HEK293 (cell line): Measurements from ENCODE around the gene TBC1D24.

ENCODE experiments used
- BCL11A ChIP-seq: fragments of 450-650 bp; formaldehyde crosslinking; IDR thresholded peaks from 2 replicates; pipeline ENCODE4 v1.5.1; 2016; ENCODE audit warnings: low read depth, missing biosample characterization, missing genetic modification characterization
- FEZF1 ChIP-seq: fragments of 450-650 bp; formaldehyde crosslinking; IDR thresholded peaks from 2 replicates; pipeline ENCODE4 v1.5.1; 2016; ENCODE audit warnings: missing biosample characterization, missing genetic modification characterization
- GLIS2 ChIP-seq: fragments of 450-650 bp; formaldehyde crosslinking; IDR thresholded peaks from 2 replicates; pipeline ENCODE4 v1.5.1; 2016; ENCODE audit warnings: missing biosample characterization, missing genetic modification characterization
- MZF1 ChIP-seq: fragments of 450-650 bp; formaldehyde crosslinking; IDR thresholded peaks from 2 replicates; pipeline ENCODE4 v1.5.1; 2017; ENCODE audit warnings: missing biosample characterization, missing genetic modification characterization, borderline replicate concordance
- OSR2 ChIP-seq: fragments of 450-650 bp; formaldehyde crosslinking; IDR thresholded peaks from 2 replicates; pipeline ENCODE4 v1.5.1; 2016; ENCODE audit warnings: missing biosample characterization, missing genetic modification characterization
- SP2 ChIP-seq: fragments of 450-650 bp; formaldehyde crosslinking; IDR thresholded peaks from 2 replicates; pipeline ENCODE4 v1.5.1; 2016; ENCODE audit warnings: missing biosample characterization, missing genetic modification characterization
- WT1 ChIP-seq: fragments of 450-650 bp; formaldehyde crosslinking; IDR thresholded peaks from 2 replicates; pipeline ENCODE4 v1.5.1; 2016; ENCODE audit warnings: missing biosample characterization, missing genetic modification characterization
- ZBTB1 ChIP-seq: fragments of 450-650 bp; formaldehyde crosslinking; IDR thresholded peaks from 2 replicates; pipeline ENCODE4 v1.5.1; 2016; ENCODE audit warnings: missing biosample characterization, missing genetic modification characterization
- ZBTB17 ChIP-seq: fragments of 450-650 bp; formaldehyde crosslinking; IDR thresholded peaks from 2 replicates; pipeline ENCODE4 v1.5.1; 2016; ENCODE audit warnings: missing biosample characterization, missing genetic modification characterization
- ZBTB21 ChIP-seq: fragments of 450-650 bp; formaldehyde crosslinking; IDR thresholded peaks from 2 replicates; pipeline ENCODE4 v1.5.1; 2017; ENCODE audit warnings: missing biosample characterization, missing genetic modification characterization
- ZBTB7A ChIP-seq: fragments of 450-650 bp; formaldehyde crosslinking; IDR thresholded peaks from 2 replicates; pipeline ENCODE4 v1.5.1; 2016; ENCODE audit warnings: low read depth, missing biosample characterization, missing genetic modification characterization
- ZBTB8A ChIP-seq: fragments of 450-650 bp; formaldehyde crosslinking; IDR thresholded peaks from 2 replicates; pipeline ENCODE4 v1.5.1; 2016; ENCODE audit warnings: missing biosample characterization, missing genetic modification characterization
- ZEB2 ChIP-seq: fragments of 450-650 bp; formaldehyde crosslinking; IDR thresholded peaks from 2 replicates; pipeline ENCODE4 v1.5.1; 2016; ENCODE audit warnings: missing biosample characterization, missing genetic modification characterization
- ZNF133 ChIP-seq: fragments of 450-650 bp; formaldehyde crosslinking; IDR thresholded peaks from 2 replicates; pipeline ENCODE4 v1.5.1; 2016; ENCODE audit warnings: missing biosample characterization, missing genetic modification characterization
- ZNF292 ChIP-seq: fragments of 450-650 bp; formaldehyde crosslinking; IDR thresholded peaks from 2 replicates; pipeline ENCODE4 v1.5.1; 2016; ENCODE audit warnings: low read depth, missing biosample characterization, missing genetic modification characterization, borderline replicate concordance
- ZNF302 ChIP-seq: fragments of 450-650 bp; formaldehyde crosslinking; IDR thresholded peaks from 2 replicates; pipeline ENCODE4 v1.5.1; 2016; ENCODE audit warnings: missing biosample characterization, missing genetic modification characterization, low read depth
- ZNF423 ChIP-seq: fragments of 450-650 bp; formaldehyde crosslinking; IDR thresholded peaks from 2 replicates; pipeline ENCODE4 v1.5.1; 2016; ENCODE audit warnings: missing biosample characterization, missing genetic modification characterization
- ZNF544 ChIP-seq: fragments of 450-650 bp; formaldehyde crosslinking; IDR thresholded peaks from 2 replicates; pipeline ENCODE4 v1.5.0; 2017; ENCODE audit warnings: missing biosample characterization, missing genetic modification characterization
- ZNF555 ChIP-seq: fragments of 450-650 bp; formaldehyde crosslinking; conservative IDR thresholded peaks from 2 replicates; pipeline ENCODE4 v1.5.1; 2017; ENCODE audit warnings: missing biosample characterization, mild to moderate bottlenecking, missing genetic modification characterization, inconsistent platforms
- ZNF629 ChIP-seq: fragments of 450-650 bp; formaldehyde crosslinking; IDR thresholded peaks from 2 replicates; pipeline ENCODE4 v1.5.1; 2017; ENCODE audit warnings: missing biosample characterization, missing genetic modification characterization
- ZNF660 ChIP-seq: fragments of 450-650 bp; IDR thresholded peaks from 2 replicates; pipeline ENCODE4 v1.5.1; 2018; ENCODE audit warnings: missing biosample characterization, mild to moderate bottlenecking, missing genetic modification characterization
- ZNF701 ChIP-seq: fragments of 450-650 bp; formaldehyde crosslinking; IDR thresholded peaks from 2 replicates; pipeline ENCODE4 v1.5.1; 2016; ENCODE audit warnings: missing biosample characterization, missing genetic modification characterization
- ZNF837 ChIP-seq: fragments of 450-650 bp; formaldehyde crosslinking; IDR thresholded peaks from 2 replicates; pipeline ENCODE4 v1.5.1; 2016; ENCODE audit warnings: missing biosample characterization, missing genetic modification characterization
- TF ChIP-seq, protein P1 (sequence below): fragments of 450-650 bp; formaldehyde crosslinking; IDR thresholded peaks from 2 replicates; pipeline ENCODE4 v1.5.1; 2016; ENCODE audit warnings: missing biosample characterization, missing genetic modification characterization
- TF ChIP-seq, protein P2 (sequence below): fragments of 450-650 bp; formaldehyde crosslinking; IDR thresholded peaks from 2 replicates; pipeline ENCODE4 v1.5.1; 2017; ENCODE audit warnings: missing biosample characterization, mild to moderate bottlenecking, missing genetic modification characterization, moderate library complexity
- TF ChIP-seq, protein P3 (sequence below): fragments of 450-650 bp; formaldehyde crosslinking; IDR thresholded peaks from 2 replicates; pipeline ENCODE4 v1.5.1; 2016; ENCODE audit warnings: missing biosample characterization, missing genetic modification characterization
- TF ChIP-seq, protein P4 (sequence below): fragments of 450-650 bp; formaldehyde crosslinking; IDR thresholded peaks from 2 replicates; pipeline ENCODE4 v1.5.1; 2016; ENCODE audit warnings: missing biosample characterization, missing genetic modification characterization
- TF ChIP-seq, protein P5 (sequence below): fragments of 450-650 bp; formaldehyde crosslinking; IDR thresholded peaks from 2 replicates; pipeline ENCODE4 v1.5.1; 2017; ENCODE audit warnings: missing biosample characterization, missing genetic modification characterization
- TF ChIP-seq, protein P6 (sequence below): fragments of 450-650 bp; formaldehyde crosslinking; IDR thresholded peaks from 2 replicates; pipeline ENCODE4 v1.5.1; 2016; ENCODE audit warnings: missing biosample characterization, missing genetic modification characterization

TBC1D24 gene

DNA sequence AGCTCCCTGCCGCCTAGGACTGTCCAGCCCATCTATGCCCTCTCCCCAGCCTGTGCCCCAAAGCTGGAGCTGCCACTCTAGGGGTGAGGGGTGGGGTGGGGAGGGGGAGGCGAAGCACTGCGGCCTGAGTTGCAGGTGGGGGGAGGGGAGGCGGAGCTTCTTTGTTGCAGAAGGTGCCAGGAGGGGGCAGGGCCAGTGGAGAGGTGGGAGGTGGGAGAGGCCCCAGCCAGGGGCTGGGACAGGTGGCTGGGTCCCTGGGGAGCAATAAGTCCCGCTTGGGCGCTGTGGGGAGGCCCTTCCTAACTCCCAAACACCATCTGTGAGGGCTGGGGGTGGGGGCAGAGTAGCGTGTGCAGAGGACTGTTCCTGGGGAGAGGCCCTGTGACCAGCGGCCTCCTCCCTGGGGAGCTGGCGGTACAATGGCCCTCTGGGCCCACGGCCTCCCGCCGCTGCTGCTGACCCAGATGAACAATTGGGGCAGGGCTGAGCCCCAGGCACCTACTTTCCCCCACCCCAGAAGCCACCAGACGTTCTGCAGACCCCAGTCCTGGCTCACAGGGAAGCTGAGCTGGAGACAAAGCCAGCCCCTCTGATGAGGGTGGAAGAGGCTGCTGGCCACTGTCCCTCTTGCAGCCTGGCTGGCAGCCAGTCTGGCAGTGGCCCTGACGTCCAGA, 6.1 kb upstream of the TBC1D24 start (continued):
- TF ChIP-seq, protein P1, sequence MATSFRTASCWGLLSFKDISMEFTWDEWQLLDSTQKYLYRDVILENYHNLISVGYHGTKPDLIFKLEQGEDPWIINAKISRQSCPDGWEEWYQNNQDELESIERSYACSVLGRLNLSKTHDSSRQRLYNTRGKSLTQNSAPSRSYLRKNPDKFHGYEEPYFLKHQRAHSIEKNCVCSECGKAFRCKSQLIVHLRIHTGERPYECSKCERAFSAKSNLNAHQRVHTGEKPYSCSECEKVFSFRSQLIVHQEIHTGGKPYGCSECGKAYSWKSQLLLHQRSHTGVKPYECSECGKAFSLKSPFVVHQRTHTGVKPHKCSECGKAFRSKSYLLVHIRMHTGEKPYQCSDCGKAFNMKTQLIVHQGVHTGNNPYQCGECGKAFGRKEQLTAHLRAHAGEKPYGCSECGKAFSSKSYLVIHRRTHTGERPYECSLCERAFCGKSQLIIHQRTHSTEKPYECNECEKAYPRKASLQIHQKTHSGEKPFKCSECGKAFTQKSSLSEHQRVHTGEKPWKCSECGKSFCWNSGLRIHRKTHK (tag by site-specific recombination): no peak
- TF ChIP-seq MZF1 (tag by site-specific recombination): 0 out of 2 replicates have a peak, but pooled peaks have one; percentile 20
- TF ChIP-seq, protein P2, sequence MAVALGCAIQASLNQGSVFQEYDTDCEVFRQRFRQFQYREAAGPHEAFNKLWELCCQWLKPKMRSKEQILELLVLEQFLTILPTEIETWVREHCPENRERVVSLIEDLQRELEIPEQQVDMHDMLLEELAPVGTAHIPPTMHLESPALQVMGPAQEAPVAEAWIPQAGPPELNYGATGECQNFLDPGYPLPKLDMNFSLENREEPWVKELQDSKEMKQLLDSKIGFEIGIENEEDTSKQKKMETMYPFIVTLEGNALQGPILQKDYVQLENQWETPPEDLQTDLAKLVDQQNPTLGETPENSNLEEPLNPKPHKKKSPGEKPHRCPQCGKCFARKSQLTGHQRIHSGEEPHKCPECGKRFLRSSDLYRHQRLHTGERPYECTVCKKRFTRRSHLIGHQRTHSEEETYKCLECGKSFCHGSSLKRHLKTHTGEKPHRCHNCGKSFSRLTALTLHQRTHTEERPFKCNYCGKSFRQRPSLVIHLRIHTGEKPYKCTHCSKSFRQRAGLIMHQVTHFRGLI: no peak
- peak; percentile 69; the same call in 1 of the 2 replicates for TF ChIP-seq ZNF629 (tag by site-specific recombination)
- TF ChIP-seq ZBTB1 (tag by site-specific recombination): peak; percentile 42; the same call in 1 of the 2 replicates
- TF ChIP-seq ZNF660: no peak
- TF ChIP-seq, protein P3, sequence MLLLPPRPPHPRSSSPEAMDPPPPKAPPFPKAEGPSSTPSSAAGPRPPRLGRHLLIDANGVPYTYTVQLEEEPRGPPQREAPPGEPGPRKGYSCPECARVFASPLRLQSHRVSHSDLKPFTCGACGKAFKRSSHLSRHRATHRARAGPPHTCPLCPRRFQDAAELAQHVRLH (tag by site-specific recombination): 0 out of 2 replicates have a peak, but pooled peaks have one; percentile 11
- TF ChIP-seq ZBTB7A (tag by site-specific recombination): peak; percentile 90
- TF ChIP-seq ZEB2 (tag by site-specific recombination): peak; percentile 88
- TF ChIP-seq GLIS2 (tag by site-specific recombination): peak; percentile 83
- peak; percentile 97 for TF ChIP-seq WT1 (tag by site-specific recombination)
- no peak for TF ChIP-seq ZNF292 (tag by site-specific recombination)
- peak; percentile 73 for TF ChIP-seq FEZF1 (tag by site-specific recombination)
- TF ChIP-seq, protein P4, sequence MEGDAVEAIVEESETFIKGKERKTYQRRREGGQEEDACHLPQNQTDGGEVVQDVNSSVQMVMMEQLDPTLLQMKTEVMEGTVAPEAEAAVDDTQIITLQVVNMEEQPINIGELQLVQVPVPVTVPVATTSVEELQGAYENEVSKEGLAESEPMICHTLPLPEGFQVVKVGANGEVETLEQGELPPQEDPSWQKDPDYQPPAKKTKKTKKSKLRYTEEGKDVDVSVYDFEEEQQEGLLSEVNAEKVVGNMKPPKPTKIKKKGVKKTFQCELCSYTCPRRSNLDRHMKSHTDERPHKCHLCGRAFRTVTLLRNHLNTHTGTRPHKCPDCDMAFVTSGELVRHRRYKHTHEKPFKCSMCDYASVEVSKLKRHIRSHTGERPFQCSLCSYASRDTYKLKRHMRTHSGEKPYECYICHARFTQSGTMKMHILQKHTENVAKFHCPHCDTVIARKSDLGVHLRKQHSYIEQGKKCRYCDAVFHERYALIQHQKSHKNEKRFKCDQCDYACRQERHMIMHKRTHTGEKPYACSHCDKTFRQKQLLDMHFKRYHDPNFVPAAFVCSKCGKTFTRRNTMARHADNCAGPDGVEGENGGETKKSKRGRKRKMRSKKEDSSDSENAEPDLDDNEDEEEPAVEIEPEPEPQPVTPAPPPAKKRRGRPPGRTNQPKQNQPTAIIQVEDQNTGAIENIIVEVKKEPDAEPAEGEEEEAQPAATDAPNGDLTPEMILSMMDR (tag by site-specific recombination): no peak
- peak; percentile 68 for TF ChIP-seq OSR2 (tag by site-specific recombination)
- TF ChIP-seq, protein P5, sequence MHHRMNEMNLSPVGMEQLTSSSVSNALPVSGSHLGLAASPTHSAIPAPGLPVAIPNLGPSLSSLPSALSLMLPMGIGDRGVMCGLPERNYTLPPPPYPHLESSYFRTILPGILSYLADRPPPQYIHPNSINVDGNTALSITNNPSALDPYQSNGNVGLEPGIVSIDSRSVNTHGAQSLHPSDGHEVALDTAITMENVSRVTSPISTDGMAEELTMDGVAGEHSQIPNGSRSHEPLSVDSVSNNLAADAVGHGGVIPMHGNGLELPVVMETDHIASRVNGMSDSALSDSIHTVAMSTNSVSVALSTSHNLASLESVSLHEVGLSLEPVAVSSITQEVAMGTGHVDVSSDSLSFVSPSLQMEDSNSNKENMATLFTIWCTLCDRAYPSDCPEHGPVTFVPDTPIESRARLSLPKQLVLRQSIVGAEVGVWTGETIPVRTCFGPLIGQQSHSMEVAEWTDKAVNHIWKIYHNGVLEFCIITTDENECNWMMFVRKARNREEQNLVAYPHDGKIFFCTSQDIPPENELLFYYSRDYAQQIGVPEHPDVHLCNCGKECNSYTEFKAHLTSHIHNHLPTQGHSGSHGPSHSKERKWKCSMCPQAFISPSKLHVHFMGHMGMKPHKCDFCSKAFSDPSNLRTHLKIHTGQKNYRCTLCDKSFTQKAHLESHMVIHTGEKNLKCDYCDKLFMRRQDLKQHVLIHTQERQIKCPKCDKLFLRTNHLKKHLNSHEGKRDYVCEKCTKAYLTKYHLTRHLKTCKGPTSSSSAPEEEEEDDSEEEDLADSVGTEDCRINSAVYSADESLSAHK: no peak
- TF ChIP-seq ZBTB8A (tag by site-specific recombination): peak; percentile 48; the same call in 1 of the 2 replicates
- TF ChIP-seq ZNF423: peak; percentile 94
- peak; percentile 85; the same call in 1 of the 2 replicates for TF ChIP-seq BCL11A
- 0 out of 2 replicates have a peak, but pooled peaks have one; percentile 23 for TF ChIP-seq ZBTB21 (tag by site-specific recombination)
- no peak for TF ChIP-seq ZNF544
- TF ChIP-seq ZNF302: no peak
- TF ChIP-seq ZNF837 (tag by site-specific recombination): 0 out of 2 replicates have a peak, but pooled peaks have one; percentile 18
- TF ChIP-seq SP2 (tag by site-specific recombination): peak; percentile 57
- TF ChIP-seq ZBTB17: peak; percentile 24
- no peak for TF ChIP-seq ZNF701 (tag by site-specific recombination)
- TF ChIP-seq ZNF133 (tag by site-specific recombination): no peak
- no peak for TF ChIP-seq ZNF555
- TF ChIP-seq, protein P6, sequence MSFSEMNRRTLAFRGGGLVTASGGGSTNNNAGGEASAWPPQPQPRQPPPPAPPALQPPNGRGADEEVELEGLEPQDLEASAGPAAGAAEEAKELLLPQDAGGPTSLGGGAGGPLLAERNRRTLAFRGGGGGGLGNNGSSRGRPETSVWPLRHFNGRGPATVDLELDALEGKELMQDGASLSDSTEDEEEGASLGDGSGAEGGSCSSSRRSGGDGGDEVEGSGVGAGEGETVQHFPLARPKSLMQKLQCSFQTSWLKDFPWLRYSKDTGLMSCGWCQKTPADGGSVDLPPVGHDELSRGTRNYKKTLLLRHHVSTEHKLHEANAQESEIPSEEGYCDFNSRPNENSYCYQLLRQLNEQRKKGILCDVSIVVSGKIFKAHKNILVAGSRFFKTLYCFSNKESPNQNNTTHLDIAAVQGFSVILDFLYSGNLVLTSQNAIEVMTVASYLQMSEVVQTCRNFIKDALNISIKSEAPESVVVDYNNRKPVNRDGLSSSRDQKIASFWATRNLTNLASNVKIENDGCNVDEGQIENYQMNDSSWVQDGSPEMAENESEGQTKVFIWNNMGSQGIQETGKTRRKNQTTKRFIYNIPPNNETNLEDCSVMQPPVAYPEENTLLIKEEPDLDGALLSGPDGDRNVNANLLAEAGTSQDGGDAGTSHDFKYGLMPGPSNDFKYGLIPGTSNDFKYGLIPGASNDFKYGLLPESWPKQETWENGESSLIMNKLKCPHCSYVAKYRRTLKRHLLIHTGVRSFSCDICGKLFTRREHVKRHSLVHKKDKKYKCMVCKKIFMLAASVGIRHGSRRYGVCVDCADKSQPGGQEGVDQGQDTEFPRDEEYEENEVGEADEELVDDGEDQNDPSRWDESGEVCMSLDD (tag by site-specific recombination): 0 out of 2 replicates have a peak, but pooled peaks have one; percentile 54
